DOHH2 (cell line): ENCODE data around the gene AGBL1.

Experiments used
- EZH2phosphoT487 ChIP-seq: fragments of 200-600 bp; sonication (generic); IDR thresholded peaks from 2 replicates; pipeline ENCODE4 v1.6.1; 2017; ENCODE audit warnings: borderline replicate concordance, mild to moderate bottlenecking, antibody characterized with exemption, low read length, moderate library complexity, mixed read lengths
- TF ChIP-seq, protein P1 (sequence below): fragments of 200-600 bp; sonication (generic); IDR thresholded peaks from one replicate; pipeline ENCODE4 v1.5.1; 2014; ENCODE audit warnings: antibody characterized with exemption, mild to moderate bottlenecking, low read depth, low read length; ENCODE audit not compliant: poor library complexity, severe bottlenecking

DNA sequence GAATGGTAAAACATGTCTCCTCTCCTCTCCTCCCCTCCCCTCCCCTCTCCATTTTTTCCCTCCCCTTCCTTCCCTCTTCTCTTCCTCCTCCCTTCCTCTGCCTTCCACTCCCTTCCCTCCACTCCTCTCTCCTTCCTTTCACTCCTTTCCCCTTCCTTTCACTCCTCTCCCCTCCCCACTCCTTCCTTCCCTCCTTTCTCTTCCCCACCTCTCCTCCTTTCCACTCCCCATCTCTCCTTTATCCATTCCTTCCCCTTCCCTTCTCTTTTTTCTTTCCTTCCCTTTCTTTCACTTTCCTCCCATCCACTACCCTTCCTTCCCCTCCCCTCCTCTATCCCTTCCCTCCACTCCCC, 621.9 kb downstream of the AGBL1 start:
- TF ChIP-seq, protein P1, sequence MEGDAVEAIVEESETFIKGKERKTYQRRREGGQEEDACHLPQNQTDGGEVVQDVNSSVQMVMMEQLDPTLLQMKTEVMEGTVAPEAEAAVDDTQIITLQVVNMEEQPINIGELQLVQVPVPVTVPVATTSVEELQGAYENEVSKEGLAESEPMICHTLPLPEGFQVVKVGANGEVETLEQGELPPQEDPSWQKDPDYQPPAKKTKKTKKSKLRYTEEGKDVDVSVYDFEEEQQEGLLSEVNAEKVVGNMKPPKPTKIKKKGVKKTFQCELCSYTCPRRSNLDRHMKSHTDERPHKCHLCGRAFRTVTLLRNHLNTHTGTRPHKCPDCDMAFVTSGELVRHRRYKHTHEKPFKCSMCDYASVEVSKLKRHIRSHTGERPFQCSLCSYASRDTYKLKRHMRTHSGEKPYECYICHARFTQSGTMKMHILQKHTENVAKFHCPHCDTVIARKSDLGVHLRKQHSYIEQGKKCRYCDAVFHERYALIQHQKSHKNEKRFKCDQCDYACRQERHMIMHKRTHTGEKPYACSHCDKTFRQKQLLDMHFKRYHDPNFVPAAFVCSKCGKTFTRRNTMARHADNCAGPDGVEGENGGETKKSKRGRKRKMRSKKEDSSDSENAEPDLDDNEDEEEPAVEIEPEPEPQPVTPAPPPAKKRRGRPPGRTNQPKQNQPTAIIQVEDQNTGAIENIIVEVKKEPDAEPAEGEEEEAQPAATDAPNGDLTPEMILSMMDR: no peak
- TF ChIP-seq EZH2phosphoT487: no peak
